AG09309 (cell line): Measurements from ENCODE around the gene RABGAP1.

Experiments used
- DNase-seq: peaks from one replicate; pipeline ENCODE4 v3.0.0-alpha.2; 2010; ENCODE audit warnings: low read depth
- H3K4me3 ChIP-seq: 2 replicates; pipeline ENCODE4 v1.5.1; 2011; ENCODE audit warnings: mild to moderate bottlenecking, low read depth, low read length, moderate library complexity; ENCODE audit not compliant: control insufficient read depth
- TF ChIP-seq, protein P1 (sequence below): IDR thresholded peaks from 2 replicates; pipeline ENCODE4 v1.5.1; 2011; ENCODE audit warnings: mild to moderate bottlenecking, low read depth, low read length, inconsistent platforms; ENCODE audit not compliant: insufficient read depth, control insufficient read depth; ENCODE audit errors: missing control alignments

The RABGAP1 gene

GRCh38 chr9:123033352-123033751 is 92.5 kb downstream of the RABGAP1 start, which contains the start of gene GPR21:
Gene GPR21 (plus strand): TSS chr9:123033667. CDS start chr9:123034567, 900 bp downstream.
- TF ChIP-seq, protein P1, sequence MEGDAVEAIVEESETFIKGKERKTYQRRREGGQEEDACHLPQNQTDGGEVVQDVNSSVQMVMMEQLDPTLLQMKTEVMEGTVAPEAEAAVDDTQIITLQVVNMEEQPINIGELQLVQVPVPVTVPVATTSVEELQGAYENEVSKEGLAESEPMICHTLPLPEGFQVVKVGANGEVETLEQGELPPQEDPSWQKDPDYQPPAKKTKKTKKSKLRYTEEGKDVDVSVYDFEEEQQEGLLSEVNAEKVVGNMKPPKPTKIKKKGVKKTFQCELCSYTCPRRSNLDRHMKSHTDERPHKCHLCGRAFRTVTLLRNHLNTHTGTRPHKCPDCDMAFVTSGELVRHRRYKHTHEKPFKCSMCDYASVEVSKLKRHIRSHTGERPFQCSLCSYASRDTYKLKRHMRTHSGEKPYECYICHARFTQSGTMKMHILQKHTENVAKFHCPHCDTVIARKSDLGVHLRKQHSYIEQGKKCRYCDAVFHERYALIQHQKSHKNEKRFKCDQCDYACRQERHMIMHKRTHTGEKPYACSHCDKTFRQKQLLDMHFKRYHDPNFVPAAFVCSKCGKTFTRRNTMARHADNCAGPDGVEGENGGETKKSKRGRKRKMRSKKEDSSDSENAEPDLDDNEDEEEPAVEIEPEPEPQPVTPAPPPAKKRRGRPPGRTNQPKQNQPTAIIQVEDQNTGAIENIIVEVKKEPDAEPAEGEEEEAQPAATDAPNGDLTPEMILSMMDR, result no peak
- no peak for DNase-seq
- H3K4me3 ChIP-seq, result no peak within 1 kb of the TSS

- DNase-seq, result no peak
- TF ChIP-seq, protein P1, result no peak
- H3K4me3 ChIP-seq, result no peak overlapping the region
Measured at GRCh38 chr9:123033864-123034601, 93.2 kb downstream of the RABGAP1 start.

DNA sequence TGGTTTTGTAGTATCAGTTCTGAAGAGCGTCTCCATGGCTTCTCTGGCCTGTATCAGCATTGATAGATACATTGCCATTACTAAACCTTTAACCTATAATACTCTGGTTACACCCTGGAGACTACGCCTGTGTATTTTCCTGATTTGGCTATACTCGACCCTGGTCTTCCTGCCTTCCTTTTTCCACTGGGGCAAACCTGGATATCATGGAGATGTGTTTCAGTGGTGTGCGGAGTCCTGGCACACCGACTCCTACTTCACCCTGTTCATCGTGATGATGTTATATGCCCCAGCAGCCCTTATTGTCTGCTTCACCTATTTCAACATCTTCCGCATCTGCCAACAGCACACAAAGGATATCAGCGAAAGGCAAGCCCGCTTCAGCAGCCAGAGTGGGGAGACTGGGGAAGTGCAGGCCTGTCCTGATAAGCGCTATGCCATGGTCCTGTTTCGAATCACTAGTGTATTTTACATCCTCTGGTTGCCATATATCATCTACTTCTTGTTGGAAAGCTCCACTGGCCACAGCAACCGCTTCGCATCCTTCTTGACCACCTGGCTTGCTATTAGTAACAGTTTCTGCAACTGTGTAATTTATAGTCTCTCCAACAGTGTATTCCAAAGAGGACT is 94.2 kb downstream of the RABGAP1 start:
- no peak overlapping the region for H3K4me3 ChIP-seq
- no peak for DNase-seq
- TF ChIP-seq, protein P1, result no peak

GRCh38 chr9:123035791-123036190 is 95.0 kb downstream of the RABGAP1 start:
- no peak overlapping the region for H3K4me3 ChIP-seq
- TF ChIP-seq, protein P1, result no peak
- DNase-seq, result no peak

DNA sequence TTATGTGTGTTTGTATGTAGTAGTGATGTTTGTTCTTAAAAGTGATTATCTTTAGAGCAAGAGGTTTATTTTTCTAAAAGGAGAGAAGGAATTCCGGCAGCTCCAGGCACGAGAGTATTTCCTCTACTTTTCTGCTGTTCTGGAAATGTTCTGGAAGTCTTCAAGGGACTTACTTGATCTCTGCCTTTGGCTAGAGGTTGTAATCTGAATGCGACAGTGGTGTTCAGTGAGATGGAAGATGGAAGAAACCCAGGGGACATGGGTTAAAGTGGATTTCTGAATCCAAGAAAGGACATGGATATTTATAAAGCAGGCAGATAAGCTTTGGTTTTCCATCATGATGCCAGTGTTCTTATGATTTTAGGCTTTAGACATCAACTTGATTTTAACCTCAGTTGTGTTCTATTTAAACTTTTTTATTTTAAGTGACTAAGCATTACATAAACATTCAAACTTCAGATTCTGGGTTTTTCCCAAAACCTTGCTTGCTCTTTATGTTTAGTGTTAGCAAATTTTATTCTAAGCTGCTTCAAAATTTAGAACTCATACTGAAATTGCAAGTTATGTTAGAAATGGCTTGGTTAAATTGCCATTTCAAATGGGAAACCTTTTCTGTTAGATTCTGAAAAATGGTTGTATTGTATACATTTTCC is 96.2 kb downstream of the RABGAP1 start:
- H3K4me3 ChIP-seq, result no peak overlapping the region
- TF ChIP-seq, protein P1, result no peak
- DNase-seq, result no peak

DNA sequence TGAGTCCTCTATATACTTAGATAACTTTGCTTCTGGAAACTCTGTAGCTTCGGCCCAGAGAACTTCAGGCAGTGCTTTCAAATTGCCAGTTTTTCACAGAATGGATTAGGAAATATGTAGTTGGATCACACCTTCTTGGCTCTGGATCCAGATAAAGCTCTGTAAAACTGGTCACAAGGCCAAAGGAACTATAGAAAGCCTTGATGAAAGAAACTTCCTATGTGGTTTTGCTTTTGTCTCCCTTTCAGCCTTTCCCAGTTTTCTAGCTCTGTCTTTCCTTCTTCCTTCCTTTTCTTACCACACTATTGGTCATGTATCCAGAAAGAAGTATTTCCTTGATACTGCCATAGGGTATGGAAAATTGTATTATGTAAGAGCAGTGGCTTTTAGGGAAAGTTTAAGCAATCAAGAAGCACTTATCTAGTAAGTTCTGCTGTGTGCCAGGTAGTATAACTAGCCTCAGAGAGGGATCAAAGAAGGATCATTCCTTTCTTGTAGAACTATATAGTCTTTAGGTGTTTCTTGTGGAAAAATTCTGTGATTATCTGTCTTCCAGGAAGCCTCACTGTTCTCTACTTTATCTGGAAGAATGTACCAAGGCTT is 98.9 kb downstream of the RABGAP1 start:
- no peak overlapping the region for H3K4me3 ChIP-seq
- TF ChIP-seq, protein P1, result no peak
- DNase-seq, result no peak
